Upper lobe of right lung (tissue), 1 donor: Measurements from ENCODE around the gene OGFOD2. TPM values are rescaled to one million over a fixed set of nuclear protein-coding genes. Genes with fewer than 3 reads are reported as not detected.
A peak's percentile ranks its signal among the peaks of the same experiment; 100 is the strongest.

Experiments used
- ATAC-seq: fragments of 200-7000 bp; cut with Tn5 transposase; one replicate; pipeline ENCODE4 v1.9.1; 2020; ENCODE audit warnings: mild to moderate bottlenecking, moderate library complexity
- DNase-seq: peaks from one replicate; pipeline ENCODE4 v3.0.0-alpha.2; 2020
- H3K27ac ChIP-seq: fragments of 200-600 bp; one replicate; pipeline ENCODE4 v1.8.0; 2022
- H3K27me3 ChIP-seq: fragments of 200-600 bp; one replicate; pipeline ENCODE4 v1.8.0; 2022; ENCODE audit warnings: mild to moderate bottlenecking
- H3K36me3 ChIP-seq: fragments of 200-600 bp; one replicate; pipeline ENCODE4 v1.8.0; 2022
- H3K4me1 ChIP-seq: fragments of 200-600 bp; one replicate; pipeline ENCODE4 v1.8.0; 2022
- H3K4me3 ChIP-seq: fragments of 200-600 bp; one replicate; pipeline ENCODE4 v1.8.0; 2022; ENCODE audit warnings: mild to moderate bottlenecking
- H3K9me3 ChIP-seq: fragments of 200-600 bp; one replicate; pipeline ENCODE4 v1.8.0; 2022
- intact Hi-C: fragments of 100-400 bp; cut with DNase I; formaldehyde crosslinking; loops from one replicate; pipeline ENCODE4 v1.11.0; 2022
- total RNA-seq: library from RNA; stranded (reverse); fragmentation: NEBNext Ultra II Directional; extraction: Animal tissue kit (Norgen Biotek cat#: 25700); gene quantifications from one replicate; pipeline ENCODE4 v1.2.1, GENCODE V29; 2021
- TF ChIP-seq, protein P1 (sequence below): fragments of 200-600 bp; IDR thresholded peaks from one replicate; pipeline ENCODE4 v1.8.0; 2022; ENCODE audit warnings: antibody characterized with exemption
- donor health status: DM: no; HTN: yes; CAD: no; lungs with severe emphysema.

The OGFOD2 gene
- total RNA-seq, 1 donor from 2014 or later = 13.7 TPM

DNA sequence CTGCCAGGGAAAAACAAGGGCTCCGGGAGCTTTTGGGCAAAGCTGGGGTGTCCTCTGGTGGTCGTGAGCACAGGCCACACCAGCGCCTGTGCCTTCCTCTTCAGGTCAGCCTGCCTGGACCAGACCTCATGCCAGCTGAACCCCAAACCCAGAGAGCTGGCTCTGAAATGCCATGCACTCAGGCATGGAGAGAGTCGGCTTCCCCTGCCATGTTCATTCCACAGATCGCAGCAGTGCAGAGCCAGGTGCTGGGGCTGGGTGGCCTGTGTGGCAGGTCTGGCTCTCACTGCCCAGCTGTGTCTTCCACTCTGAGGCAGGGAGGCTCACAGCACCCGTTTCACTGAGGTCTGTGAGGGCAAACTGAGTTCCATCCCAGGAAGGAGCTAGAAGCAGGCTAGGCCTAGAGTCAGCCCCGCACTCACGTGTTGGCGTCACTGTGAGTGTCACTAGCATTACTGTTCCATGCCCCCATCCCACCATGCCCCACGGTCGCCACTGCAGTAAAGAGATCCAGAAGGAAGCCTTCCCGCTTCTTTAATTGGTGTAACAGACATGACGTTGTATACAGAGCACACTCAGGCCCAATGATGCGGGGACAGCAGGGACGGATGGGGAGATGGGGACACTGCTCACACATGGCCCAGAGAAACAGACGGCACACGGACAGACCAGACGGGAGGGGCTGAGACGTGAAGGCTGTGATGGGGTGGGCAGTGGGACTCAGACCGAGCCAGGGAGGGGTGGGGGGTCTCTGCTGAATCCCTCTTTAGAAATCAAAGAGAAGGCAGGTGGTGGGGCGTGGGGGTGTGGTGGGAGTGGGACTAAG is 8.1 kb downstream of the OGFOD2 start:
- no peaks in the 10 kb centered on the region for H3K9me3 ChIP-seq
- TF ChIP-seq, protein P1, sequence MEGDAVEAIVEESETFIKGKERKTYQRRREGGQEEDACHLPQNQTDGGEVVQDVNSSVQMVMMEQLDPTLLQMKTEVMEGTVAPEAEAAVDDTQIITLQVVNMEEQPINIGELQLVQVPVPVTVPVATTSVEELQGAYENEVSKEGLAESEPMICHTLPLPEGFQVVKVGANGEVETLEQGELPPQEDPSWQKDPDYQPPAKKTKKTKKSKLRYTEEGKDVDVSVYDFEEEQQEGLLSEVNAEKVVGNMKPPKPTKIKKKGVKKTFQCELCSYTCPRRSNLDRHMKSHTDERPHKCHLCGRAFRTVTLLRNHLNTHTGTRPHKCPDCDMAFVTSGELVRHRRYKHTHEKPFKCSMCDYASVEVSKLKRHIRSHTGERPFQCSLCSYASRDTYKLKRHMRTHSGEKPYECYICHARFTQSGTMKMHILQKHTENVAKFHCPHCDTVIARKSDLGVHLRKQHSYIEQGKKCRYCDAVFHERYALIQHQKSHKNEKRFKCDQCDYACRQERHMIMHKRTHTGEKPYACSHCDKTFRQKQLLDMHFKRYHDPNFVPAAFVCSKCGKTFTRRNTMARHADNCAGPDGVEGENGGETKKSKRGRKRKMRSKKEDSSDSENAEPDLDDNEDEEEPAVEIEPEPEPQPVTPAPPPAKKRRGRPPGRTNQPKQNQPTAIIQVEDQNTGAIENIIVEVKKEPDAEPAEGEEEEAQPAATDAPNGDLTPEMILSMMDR = no peak
- intact Hi-C loops = no loop called here
- no peak for ATAC-seq
- H3K4me3 ChIP-seq = no peak overlapping the region
- peaks cover 5% of the 10 kb centered on the region for H3K36me3 ChIP-seq
- H3K27me3 ChIP-seq = no peaks in the 10 kb centered on the region
- peaks cover 55% of the 10 kb centered on the region for H3K4me1 ChIP-seq
- DNase-seq = no peak
- no peak overlapping the region for H3K27ac ChIP-seq

GRCh38 chr12:122983789-122984515 is 8.9 kb downstream of the OGFOD2 start:
- H3K27me3 ChIP-seq = no peaks in the 10 kb centered on the region
- no peak for ATAC-seq
- H3K4me1 ChIP-seq = peaks cover 51% of the 10 kb centered on the region
- intact Hi-C loops = no loop called here
- H3K4me3 ChIP-seq = no peak overlapping the region
- TF ChIP-seq, protein P1 = no peak
- peak overlapping the region; percentile 31 for H3K27ac ChIP-seq
- peaks cover 5% of the 10 kb centered on the region for H3K36me3 ChIP-seq
- no peak for DNase-seq
- H3K9me3 ChIP-seq = no peaks in the 10 kb centered on the region

- Histone ChIP-seq H3K36me3 (peaks cover 6% of the 10 kb centered on the region), H3K4me3 (no peak overlapping the region), H3K9me3 (no peaks in the 10 kb centered on the region), H3K27me3 (no peaks in the 10 kb centered on the region), H3K27ac (peak overlapping the region; percentile 31), H3K4me1 (peaks cover 43% of the 10 kb centered on the region)
- intact Hi-C loops = no loop called here
- TF ChIP-seq, protein P1 = no peak
- peak; percentile 8 for ATAC-seq
- no peak for DNase-seq
These were observed 9.7 kb downstream of the OGFOD2 start for GRCh38 chr12:122984612-122985337.

DNA sequence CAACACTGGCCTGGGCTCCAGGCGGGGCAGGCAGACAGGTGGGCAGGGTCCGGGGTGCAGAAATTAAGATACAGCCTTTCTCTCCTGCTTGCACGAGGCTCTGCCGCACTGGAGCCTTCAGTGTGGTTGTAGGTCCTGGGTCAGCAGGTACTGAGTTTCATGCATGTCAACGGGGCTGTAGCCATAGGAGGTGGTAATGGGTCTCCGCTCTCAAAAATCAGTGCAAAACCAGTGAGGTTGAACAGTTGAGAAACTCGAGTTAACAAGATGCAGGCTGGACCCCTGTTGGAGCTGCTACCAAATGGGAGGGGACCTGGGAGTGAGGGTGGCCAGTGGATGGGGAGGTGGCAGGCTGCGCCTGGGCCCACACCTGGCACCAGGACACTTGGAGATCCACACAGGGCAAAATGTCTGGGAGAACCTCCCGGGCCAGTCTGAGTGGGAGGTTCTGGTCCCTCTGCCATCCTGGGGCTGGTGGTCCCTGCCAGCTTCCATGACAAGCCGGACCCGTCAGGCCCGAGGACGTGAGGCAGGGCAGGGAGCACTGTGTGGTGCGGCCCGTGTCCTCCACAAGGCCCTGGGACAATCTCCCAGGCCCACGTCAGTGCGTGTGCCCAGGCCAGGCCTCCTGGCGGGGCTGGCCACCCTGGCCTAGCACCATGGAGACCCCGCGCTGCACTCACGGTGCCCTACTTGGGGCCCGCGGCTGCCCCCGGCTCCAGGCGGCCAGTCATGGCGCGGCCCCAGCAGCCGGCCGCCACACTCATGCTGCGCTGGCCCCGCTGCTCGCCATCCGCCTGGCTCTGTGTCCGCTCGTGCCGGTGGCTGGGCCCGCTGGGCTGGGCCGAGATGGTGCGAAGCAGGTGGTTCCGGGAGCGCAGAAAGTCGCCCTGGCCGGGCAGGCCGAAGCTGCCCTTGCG is 10.6 kb downstream of the OGFOD2 start:
- ATAC-seq = no peak
- H3K36me3 ChIP-seq = peaks cover 10% of the 10 kb centered on the region

More for the DNA sequence above, 10.6 kb downstream of the OGFOD2 start:
- no peak for DNase-seq
- Histone ChIP-seq H3K27ac (peak overlapping the region; percentile 31), H3K9me3 (no peaks in the 10 kb centered on the region), H3K4me1 (peaks cover 38% of the 10 kb centered on the region), H3K27me3 (no peaks in the 10 kb centered on the region), H3K4me3 (no peak overlapping the region)
- TF ChIP-seq, protein P1 = no peak
- intact Hi-C loops = no loop called here
